Coronary artery (tissue), 2 donors: ENCODE results near the gene SETD5.
"Not testable (repeated sequence)": the region's sequence is repeated elsewhere in the genome, so short reads cannot be mapped to it uniquely, and the experiment has no call there.

Experiments used
- DNase-seq: peaks from one replicate; pipeline ENCODE4 v3.0.0-alpha.2; 2017; ENCODE audit warnings: low spot score
- H3K27ac ChIP-seq, 2 donors: fragments of 200-600 bp; sonication (generic); one replicate each; pipeline ENCODE4 v1.5.1; 2016 to 2019
- H3K4me3 ChIP-seq: fragments of 200-600 bp; sonication (generic); 2 replicates; pipeline ENCODE4 v1.5.1; 2016; ENCODE audit warnings: mild to moderate bottlenecking, moderate library complexity
- CTCF ChIP-seq: fragments of 200-600 bp; sonication (generic); IDR thresholded peaks from one replicate; pipeline ENCODE4 v1.5.1; 2019; ENCODE audit warnings: antibody characterized with exemption

SETD5 gene

GRCh38 chr3:9473496-9474065, 76.2 kb downstream of the SETD5 start:
- Histone ChIP-seq H3K27ac (no peak overlapping the region), H3K4me3 (no peak overlapping the region)
- no peak for TF ChIP-seq CTCF
- DNase-seq, result no peak

GRCh38 chr3:9474482-9474881, 77.1 kb downstream of the SETD5 start:
- DNase-seq, result no peak
- TF ChIP-seq CTCF, result no peak

GRCh38 chr3:9476935-9477334, 79.5 kb downstream of the SETD5 start:
- no peak overlapping the region for H3K4me3 ChIP-seq
- no peak for DNase-seq
- TF ChIP-seq CTCF, result no peak
- H3K27ac ChIP-seq, result no peak overlapping the region

More at GRCh38 chr3:9474482-9474881, 77.1 kb downstream of the SETD5 start:
- no peak overlapping the region for H3K4me3 ChIP-seq
- H3K27ac ChIP-seq, result no peak overlapping the region

- no peak for TF ChIP-seq CTCF
- DNase-seq, result no peak
- H3K27ac ChIP-seq, result no peak overlapping the region
- H3K4me3 ChIP-seq, result no peak overlapping the region
Measured at GRCh38 chr3:9480265-9480664, 82.8 kb downstream of the SETD5 start.

- Histone ChIP-seq H3K4me3 (no peak overlapping the region), H3K27ac (no peak overlapping the region)
- DNase-seq, result no peak
- TF ChIP-seq CTCF, result no peak
Measured at GRCh38 chr3:9485248-9485647, 87.8 kb downstream of the SETD5 start.

- H3K4me3 ChIP-seq, result no peak overlapping the region
Measured at GRCh38 chr3:9491506-9491905, 94.1 kb downstream of the SETD5 start.

GRCh38 chr3:9494036-9494435, 96.6 kb downstream of the SETD5 start:
- H3K4me3 ChIP-seq, DNase-seq, H3K27ac ChIP-seq: not testable (repeated sequence)

More at GRCh38 chr3:9491506-9491905, 94.1 kb downstream of the SETD5 start:
- TF ChIP-seq CTCF, result no peak
- no peak overlapping the region for H3K27ac ChIP-seq
- DNase-seq, result no peak
